GM12878 (cell line): ENCODE results near the gene SPHKAP.

Experiments used
- BCL3 ChIP-seq: IDR thresholded peaks from 2 replicates; pipeline ENCODE4 v1.6.1; 2011; ENCODE audit warnings: borderline replicate concordance, low read depth, mild to moderate bottlenecking, moderate library complexity, low read length; ENCODE audit not compliant: insufficient read depth, poor library complexity, severe bottlenecking
- BHLHE40 ChIP-seq, 2 experiments: fragments of 450-650 bp in 1 of 2; IDR thresholded peaks; 2 replicates each; pipeline ENCODE4 v1.6.1; 2011 to 2017; ENCODE audit warnings: low read depth in 2 of 2, borderline replicate concordance in 1 of 2, improper control_type of control experiment in 1 of 2, low read length in 1 of 2, mild to moderate bottlenecking in 1 of 2
- CHD2 ChIP-seq: IDR thresholded peaks from 2 replicates; pipeline ENCODE4 v1.6.1; 2011; ENCODE audit warnings: low read depth, low read length, improper control_type of control experiment, borderline replicate concordance
- CTCF ChIP-seq, 3 experiments: IDR thresholded peaks in 2 of 3; conservative IDR thresholded peaks in 1 of 3; 2 replicates each; pipeline ENCODE4 v1.5.1; 2011; ENCODE audit warnings: low read depth in 3 of 3, low read length in 3 of 3, mild to moderate bottlenecking in 3 of 3, control low read depth in 2 of 3, moderate library complexity in 2 of 3, inconsistent platforms in 1 of 3, mixed read lengths in 1 of 3; ENCODE audit not compliant: control insufficient read depth in 2 of 3, insufficient read depth in 1 of 3; ENCODE audit errors: extremely low read depth in 1 of 3
- HDAC6 ChIP-seq: fragments of 200-600 bp; sonication (generic); IDR thresholded peaks from one replicate; pipeline ENCODE4 v1.8.0; 2017; ENCODE audit warnings: antibody characterized with exemption; ENCODE audit not compliant: unreplicated experiment
- MLLT1 ChIP-seq: fragments of 450-650 bp; IDR thresholded peaks from 2 replicates; pipeline ENCODE4 v1.6.1; 2016; ENCODE audit warnings: mild to moderate bottlenecking
- POLR2A ChIP-seq: IDR thresholded peaks from 2 replicates; pipeline ENCODE4 v1.6.1; 2011; ENCODE audit warnings: low read depth, mild to moderate bottlenecking, low read length
- POLR2AphosphoS5 ChIP-seq: IDR thresholded peaks from 2 replicates; pipeline ENCODE4 v1.6.1; 2011; ENCODE audit warnings: mild to moderate bottlenecking, low read length, inconsistent platforms
- RFX5 ChIP-seq: IDR thresholded peaks from 2 replicates; pipeline ENCODE4 v1.6.1; 2011; ENCODE audit warnings: low read depth, low read length, improper control_type of control experiment
- SMC3 ChIP-seq: IDR thresholded peaks from 2 replicates; pipeline ENCODE4 v1.6.1; 2011; ENCODE audit warnings: low read length, improper control_type of control experiment, borderline replicate concordance
- SP1 ChIP-seq: IDR thresholded peaks from one replicate; pipeline ENCODE4 v1.6.1; 2011; ENCODE audit warnings: low read depth, low read length
- TAF1 ChIP-seq: IDR thresholded peaks from 2 replicates; pipeline ENCODE4 v1.6.1; 2011; ENCODE audit warnings: mild to moderate bottlenecking, low read depth, low read length, borderline replicate concordance
- TARDBP ChIP-seq: IDR thresholded peaks from 2 replicates; pipeline ENCODE4 v1.6.1; 2016; ENCODE audit warnings: borderline replicate concordance
- ZBTB33 ChIP-seq: fragments of 450-650 bp; IDR thresholded peaks from 2 replicates; pipeline ENCODE4 v1.6.1; 2017; ENCODE audit warnings: mild to moderate bottlenecking

- TF ChIP-seq POLR2A: no peak
- no peak for TF ChIP-seq BHLHE40 (IDR thresholded peaks at IDR 0.05; ENCODE audit: borderline replicate concordance in 1 of 2, low read depth in 2 of 2, low read length in 1 of 2)
- no peak for TF ChIP-seq CTCF (IDR thresholded peaks at IDR 0.05 in 2 of 3, conservative IDR thresholded peaks at IDR 0.05 in 1 of 3; ENCODE audit: control insufficient read depth in 2 of 3, extremely low read depth in 1 of 3, insufficient read depth in 1 of 3, low read depth in 3 of 3, low read length in 3 of 3)
- TF ChIP-seq SMC3: no peak
- TF ChIP-seq CHD2: no peak
- TF ChIP-seq POLR2AphosphoS5: no peak
- no peak for TF ChIP-seq TARDBP
- no peak for TF ChIP-seq TAF1
- TF ChIP-seq HDAC6: no peak
- TF ChIP-seq BCL3: no peak
- no peak for TF ChIP-seq ZBTB33
- no peak for TF ChIP-seq RFX5
- TF ChIP-seq MLLT1: no peak
- TF ChIP-seq SP1: no peak
Measured at GRCh38 chr2:228064796-228065315, 116.6 kb downstream of the SPHKAP start.
